ENCODE results near the gene SCAMP4.

- no peak for TF ChIP-seq CTCF (conservative IDR thresholded peaks at IDR 0.05; ENCODE audit: low read length)
- TF ChIP-seq EZH2phosphoT487 (IDR thresholded peaks at IDR 0.05; ENCODE audit: borderline replicate concordance, low read depth, low read length) = no peak
These were observed 42.5 kb downstream of the SCAMP4 start for GRCh38 chr19:1947651-1948209.

Measured in OCI-LY7 (cell line).